ENCODE data around the gene ANKFY1.
"Not testable (repeated sequence)": the region's sequence is repeated elsewhere in the genome, so short reads cannot be mapped to it uniquely, and the experiment has no call there.

The ANKFY1 gene

DNA sequence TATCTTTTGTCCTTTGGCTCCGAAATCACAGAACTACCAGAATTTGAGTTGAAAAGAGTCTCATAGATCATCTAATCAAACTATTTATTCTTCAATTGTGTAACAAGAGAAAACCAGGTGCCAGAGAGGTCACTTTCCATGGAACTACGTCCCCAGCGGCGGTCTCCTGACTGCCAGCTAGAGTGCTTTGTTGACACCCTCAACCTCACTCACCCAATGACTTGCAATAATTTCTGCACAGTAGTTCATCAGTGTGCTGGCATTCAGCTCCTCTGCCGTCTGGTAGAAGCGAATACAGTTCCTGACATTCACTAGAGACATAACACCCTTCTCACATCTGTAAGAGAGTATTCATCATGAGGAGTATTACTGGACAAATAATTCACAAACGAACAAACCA, 54.2 kb downstream of the ANKFY1 start:
- DNase-seq = no peak

DNA sequence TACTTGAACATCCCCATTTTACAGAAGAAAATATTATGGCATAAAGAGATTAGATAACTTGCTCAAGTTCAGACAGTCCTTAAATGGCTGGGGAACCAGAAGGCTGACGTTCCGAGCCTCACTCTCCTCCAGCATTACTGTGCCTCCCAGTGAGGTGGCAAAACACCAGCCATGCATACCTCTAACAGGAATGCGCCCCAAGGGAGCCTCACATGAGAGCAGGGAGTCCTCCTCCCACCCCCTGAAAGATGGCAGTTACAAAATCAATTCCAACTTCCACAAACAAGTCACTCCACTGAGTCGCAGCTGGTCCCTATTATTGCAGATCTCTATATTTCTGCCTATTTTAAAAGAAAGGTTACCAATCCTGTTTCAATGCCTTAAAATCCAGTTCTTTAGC, 55.5 kb downstream of the ANKFY1 start:
- DNase-seq = no peak

DNA sequence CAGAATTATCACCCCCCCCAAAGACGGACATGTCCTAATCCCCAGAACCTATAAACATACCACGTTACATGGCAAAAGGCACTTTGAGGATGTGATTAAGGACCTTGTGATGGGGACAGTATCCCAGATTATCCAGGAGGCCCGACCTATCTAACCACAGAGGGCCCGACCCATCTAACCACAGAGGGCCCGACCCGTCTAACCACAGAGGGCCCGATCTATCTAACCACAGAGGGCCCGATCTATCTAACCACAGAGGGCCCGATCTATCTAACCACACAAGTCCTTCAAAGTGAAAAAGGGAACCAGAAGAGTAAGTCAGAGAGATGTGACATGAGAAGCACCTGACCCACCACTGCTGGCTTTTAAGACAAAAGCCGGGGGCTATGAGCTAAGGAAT, 56.8 kb downstream of the ANKFY1 start:
- DNase-seq = no peak

DNA sequence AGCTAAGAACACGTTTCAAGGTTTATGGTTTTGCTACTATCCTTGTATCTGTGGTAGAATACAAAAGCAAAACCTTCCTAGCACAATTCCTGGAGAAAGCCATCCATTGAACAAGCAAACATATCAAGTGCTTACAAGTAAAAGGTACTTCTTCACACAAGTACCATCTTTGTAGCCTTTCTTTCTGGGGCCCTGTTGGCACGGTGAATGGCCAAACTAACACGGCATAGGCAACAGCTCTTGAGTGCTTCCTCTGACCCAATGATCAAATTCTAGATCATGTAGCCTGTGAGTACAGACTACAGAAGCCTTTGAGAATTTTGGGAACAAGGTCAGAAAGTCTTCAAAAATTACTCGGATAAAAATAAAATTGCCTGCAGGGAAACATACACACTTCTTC, 57.9 kb downstream of the ANKFY1 start:
- no peak for DNase-seq

DNA sequence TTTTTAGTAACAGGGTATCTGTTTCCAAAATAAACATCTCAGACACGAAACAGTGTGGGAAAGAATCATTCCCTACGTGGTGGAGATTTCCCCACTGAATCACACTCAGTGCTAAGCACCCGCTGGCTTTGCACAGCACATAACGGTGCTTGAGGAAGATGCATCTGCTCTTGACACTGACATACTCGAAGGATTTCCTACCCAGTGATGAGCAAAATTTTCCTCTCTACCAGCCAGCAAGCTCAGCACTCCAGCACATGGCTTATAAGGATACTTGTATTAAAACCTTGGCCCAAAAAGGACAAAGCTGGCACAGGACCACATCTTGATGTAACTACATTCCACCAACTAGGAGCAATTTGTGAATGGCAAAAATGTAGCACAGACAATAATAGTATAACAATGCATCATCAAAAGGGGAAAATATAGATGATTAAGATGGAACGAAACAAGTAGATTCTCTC, 59.0 kb downstream of the ANKFY1 start:
- no peak for DNase-seq

DNA sequence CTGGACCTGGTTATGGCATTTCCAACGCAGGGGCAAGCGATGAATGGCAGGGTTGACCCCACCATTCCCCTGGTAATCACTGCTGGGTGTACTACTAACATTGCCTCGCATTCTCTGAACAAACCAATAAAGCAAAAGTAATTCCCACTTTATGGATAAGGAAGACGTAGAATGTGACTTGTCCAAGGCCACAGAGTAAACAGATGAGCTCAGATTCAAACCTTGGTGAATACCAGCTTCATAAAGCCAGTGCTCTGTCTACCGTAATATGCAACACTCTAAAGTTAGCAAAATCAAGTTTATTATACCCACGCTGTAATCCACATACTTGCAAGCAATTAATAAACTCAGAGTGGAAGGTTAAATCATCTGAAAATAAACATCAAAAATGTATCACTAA, 59.6 kb downstream of the ANKFY1 start:
- DNase-seq = no peak

DNA sequence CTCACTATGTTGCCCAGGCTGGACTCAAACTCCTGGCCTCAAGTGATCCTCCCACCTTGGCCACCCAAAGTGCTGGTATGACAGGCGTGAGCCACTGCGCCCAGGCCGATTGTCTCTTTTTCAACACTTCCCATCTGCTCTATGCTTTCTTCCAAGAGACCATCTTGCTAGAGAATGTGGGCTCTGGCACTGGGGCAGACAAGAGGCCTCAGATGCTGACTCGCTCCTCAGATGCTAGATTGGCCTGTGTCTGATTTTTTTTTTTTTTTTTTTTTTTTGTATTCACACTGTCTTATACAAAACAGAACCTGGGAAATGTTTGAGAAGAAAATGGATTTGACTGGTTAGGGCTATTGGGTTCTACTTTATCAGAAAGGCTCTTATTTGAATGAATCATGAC, 62.6 kb downstream of the ANKFY1 start:
- no peak for DNase-seq

DNA sequence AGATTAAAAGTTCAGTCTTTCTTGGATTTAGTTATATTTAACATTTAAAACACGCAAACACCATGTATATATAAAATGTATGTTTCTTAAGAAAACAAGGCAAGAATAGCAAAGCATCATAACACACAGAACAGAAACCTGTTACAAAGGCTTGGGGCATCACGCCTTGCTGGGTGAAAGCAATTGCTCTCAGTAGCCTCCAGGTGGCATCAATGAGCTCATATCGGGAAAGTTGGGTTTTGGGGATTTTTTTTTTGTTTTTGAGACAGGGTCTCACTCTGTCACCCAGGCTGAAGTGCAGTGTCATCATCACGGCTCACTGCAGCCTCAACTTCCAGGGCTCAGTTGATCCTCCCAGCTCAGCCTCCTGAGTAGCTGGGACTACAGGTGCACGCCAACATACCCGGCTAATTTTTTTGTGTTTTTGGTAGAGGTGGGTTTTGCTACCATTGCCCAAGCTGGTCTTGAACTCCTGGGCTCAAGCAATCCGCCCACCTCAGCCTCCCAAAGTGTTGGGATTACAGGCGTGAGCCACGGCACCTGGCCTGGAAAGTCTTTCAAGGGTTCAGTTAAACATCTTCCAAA, 63.9 kb downstream of the ANKFY1 start:
- no peak for DNase-seq

DNA sequence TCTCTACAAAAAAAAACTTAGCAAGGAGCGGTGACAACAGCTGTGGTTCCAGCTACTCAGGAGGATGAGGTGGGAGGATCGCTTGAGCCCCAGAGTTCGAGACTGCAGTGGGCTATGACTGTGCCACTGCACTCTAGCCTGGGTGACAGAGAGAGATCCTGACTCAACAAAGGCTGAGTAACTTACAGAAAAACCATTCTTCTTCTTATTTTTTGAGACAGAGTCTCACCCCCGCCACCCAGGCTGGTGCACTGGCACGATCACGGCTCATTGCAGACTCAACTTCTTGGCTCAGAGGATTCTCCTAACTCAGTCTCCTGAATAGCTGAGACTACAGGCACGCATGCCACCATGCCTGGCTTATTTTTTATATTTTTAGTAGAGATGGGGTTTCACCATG, 64.8 kb downstream of the ANKFY1 start:
- DNase-seq = no peak

DNA sequence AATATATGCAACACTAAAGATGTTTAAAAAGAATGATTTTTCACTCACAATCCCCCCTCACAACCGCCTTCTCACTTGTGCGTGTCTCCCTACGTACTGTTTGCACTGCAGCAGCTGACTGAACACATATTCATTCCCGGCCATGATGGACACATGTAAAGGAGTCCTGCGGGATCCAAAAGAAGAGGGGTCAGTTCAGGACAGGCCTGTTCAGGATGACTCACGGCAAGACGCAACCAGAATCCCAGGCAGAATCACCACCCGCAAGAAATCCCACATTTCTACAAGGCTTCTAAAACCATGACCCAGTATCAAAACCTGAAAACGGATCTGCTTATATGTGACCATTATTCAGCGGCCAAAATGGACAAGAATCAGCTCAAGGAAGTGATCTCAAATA, 68.5 kb downstream of the ANKFY1 start:
- DNase-seq = no peak

DNA sequence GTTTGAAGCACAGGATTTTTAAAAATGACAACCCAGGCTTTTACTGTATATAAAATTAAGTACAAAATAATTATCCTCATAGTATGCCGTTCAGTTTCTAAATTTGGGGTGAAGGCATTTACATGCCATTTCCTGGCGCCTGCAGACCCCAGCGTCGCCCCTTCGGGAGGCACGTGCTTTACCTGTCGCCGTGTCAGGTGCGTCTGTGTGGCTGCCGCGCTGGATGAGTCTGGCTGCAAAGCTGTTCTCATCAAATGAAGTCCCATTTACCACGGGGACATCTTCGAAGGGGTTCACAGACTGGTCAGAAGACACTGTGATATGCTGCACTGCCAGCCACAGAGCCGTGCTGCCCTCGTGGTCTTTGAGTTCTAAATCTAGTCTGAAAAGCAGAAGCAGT, 69.0 kb downstream of the ANKFY1 start:
- no peak for DNase-seq

DNA sequence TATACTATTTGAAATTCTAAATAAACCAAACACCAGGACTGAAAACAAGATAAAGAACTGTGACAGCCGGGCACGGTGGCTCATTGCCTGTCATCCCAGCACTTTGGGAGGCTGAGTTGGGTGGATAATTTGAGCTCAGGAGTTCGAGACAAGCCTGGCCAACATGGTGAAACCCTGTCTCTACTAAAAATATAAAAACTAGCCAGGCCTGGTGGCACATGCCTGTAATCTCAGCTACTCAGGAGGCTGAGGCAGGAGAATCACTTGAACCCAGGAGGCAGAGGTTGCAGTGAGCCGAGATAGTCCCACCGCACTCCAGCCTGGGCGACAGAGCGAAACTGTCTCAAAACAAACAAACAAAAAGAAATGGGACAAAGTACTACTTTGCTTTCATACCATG, 73.0 kb downstream of the ANKFY1 start:
- DNase-seq = not testable (repeated sequence)

DNA sequence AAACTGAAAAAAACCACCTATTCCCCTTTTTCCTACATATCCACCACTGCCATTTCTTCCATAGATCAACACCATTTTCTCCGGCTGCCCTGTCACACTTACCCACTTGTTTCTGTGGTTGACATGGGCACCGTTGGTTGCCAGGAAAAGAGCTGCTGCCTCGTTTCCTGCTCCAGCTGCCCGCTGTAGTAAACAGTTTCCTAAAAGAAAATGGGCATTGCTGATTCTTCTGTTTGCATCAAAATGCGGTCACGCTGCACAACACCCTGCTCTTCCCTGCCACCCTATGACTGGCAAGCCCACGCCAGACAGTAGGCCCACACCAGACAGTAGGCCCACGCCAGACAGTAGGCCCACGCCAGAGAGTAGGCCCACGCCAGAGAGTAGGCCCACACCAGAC, 74.5 kb downstream of the ANKFY1 start:
- no peak for DNase-seq

DNA sequence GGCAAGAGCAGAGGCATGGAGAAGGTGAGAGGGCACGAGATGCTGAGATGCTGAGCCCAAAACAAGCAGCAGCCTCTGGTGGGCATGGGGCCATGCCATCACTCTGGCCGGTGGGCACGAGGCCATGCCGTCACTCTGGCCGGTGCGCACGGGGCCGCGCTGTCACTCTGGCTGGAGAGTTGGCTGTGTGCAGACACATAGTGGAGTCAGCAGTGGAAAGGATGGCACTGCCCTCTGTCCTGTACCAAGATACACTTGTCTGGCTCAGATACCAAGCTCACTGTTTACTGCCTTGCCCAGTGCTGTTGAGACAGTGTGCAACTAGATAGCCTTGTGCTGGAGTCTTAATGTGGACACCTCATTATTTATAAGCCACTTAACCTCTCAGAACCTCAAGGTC, 75.7 kb downstream of the ANKFY1 start:
- no peak for DNase-seq

DNA sequence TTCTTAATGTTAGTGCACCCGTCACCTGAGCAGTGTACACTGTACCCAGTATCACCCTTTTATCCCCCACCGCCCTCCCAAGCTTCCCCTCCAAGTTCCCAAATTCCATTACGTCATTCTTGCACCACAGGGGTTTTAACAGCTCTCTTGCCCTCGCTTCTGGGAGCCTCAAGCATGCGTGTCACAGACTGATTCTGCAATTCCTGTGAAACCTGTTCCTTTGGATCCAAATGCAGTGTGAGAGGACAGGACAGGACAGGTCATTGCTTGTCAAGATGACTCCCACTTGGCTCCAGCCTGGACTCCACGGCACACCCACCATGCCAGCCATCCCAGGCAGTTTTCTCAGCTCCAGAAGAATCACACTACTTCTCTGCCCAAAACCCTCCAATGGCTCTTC, 76.7 kb downstream of the ANKFY1 start:
- no peak for DNase-seq

DNA sequence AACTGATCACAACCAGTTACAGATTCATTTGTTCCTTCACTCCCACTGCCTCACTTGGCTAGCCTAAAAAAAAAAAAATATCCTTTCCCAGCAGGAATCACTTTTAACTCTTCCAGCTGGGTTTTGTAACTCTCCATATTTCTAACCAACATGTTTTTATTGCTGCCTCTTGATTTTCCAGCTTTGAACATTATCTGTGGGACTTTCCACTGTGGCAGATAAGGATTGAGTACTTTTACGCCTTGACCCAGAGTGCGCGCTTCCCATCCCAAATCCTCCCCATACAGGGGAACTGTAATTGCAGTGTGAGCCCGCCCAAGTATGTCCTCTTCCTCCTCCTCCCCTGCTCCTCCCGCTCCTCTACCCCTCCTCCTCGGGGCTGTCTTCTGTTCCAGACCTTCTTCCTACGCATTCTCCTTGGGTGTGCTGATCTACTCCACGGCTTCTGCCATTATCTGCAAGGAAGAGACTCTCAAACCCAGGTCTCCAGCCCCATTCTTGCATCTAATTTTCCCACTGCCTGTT, 77.4 kb downstream of the ANKFY1 start:
- DNase-seq = no peak

DNA sequence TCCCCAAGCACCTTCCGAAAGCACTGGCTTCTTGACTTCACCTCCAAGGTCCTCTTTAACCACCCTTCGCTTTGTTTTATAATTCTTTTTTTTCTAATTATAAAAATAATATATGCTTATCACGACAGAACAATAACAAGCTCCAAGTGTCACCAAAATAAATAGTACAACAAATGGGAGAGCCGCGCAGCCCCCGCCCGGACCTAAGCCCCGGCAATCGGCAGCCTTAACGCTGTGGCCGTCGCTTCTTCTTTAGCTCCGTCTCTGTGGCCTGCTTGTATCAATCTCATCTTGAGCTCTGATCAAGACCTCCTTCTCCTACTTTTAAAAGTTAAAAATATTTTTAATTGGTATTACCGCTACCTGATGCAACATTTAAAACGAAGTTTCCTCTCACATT, 78.1 kb downstream of the ANKFY1 start:
- DNase-seq = no peak

DNA sequence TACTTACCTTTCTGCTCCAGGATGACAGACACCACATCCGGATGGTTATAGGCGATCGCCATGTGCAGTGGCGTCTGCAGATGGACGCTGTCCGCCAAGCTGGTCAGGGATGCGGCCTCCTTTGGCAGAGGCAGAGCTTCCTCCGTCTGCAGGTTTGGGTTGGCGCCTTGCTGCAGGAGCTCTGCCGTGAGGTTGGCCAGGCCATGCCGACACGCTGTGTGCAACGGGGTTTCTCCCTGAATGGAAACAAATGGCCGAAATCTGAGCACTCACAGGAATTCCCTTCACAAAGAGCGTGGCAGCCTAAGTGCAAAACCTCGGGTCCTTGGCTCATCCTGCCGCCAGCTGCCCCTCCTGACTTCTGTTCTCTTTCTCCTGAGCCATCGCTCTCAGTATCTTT, 79.0 kb downstream of the ANKFY1 start:
- no peak for DNase-seq

DNA sequence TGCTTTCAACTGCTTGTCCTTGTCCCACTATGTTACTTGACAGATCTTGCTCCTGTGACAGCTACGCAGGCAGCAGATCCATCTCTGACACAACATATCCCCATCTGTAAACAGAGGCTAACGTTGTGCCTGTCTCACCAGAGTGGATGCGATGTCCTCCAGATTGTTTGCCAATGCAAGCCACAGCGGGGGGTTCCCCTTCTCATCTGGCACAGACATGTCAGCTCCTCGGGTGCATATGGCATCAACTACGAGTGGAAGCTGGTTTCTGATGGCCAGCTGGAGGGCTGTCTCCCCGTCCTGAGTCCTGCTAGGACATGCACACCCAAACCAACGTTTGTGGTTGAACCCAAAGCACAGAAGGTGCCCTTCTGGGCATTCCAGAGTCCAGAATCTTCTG, 81.7 kb downstream of the ANKFY1 start:
- DNase-seq = no peak

DNA sequence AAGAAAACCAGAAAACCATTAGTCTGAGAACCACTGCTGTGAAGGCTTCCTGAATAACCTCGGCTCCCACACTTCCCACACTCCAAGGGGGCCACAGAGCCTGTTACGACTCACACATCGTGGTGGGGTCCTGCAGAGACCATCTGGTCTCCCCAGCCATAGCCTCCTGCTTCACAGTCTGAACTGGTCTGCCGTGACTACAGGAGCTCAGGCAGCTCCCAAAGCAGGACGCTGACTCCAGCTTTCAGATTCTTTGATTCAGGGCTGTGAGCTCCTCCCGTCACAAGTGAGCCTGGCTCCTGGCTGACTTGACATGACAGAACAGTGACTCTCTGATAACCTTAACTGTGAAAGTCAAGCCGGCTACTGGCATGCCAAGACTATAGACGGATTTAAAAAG, 83.0 kb downstream of the ANKFY1 start:
- DNase-seq = no peak

DNA sequence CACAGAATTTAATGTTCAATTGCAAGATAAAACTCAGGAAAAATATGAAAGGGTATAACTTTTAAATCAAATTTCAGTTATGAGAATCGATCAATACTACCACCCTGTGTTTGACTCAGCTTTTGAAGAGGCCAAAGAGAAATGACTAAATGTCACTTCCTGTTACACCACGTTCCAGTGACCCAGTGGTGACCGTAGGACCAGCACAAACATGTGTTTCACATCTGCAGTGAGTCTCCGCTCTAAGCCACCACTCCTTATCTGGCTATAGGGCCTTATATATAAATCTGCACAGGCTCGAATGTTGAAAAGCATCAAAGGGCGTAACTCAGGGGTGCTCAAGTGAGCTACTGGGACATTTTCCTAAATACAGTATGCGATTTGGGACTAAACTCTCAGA, 84.7 kb downstream of the ANKFY1 start:
- DNase-seq = no peak

DNA sequence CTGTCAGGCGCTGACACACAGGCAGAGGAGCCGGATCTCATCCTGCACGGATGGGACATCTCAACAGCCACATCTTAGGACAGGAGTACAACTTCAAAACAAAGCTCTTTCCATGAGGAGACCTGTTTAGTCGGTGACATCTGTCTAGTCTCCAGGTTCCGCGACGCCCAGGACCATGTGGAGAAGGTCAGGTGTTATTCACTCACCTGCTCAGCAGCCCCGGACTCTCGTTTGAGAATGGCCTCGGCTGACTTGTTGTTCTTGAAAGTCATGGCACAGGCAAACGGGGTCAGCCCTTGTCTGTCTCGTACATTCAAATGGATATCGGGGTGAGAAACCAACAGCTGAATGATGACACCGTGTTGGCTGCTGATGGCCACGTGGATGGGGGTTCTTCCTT, 85.1 kb downstream of the ANKFY1 start:
- no peak for DNase-seq

DNA sequence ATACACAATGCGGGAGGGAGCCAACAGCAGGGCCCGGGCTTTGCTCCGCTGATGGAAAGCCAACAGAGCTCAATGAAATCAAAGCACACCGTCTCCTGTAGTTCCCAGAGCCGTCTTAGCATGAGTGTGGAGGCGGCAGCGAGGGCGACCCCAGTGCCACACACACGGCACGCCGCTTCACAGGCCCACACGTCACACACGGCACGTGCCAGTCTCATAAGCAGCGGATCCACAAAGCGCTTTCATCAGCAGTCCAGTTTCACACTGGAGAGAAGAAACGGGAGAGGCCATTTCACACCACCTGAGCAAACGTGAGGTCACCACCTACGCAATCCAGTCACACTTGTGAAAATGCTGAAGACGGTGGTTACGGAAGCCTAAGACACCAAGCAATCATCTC, 86.0 kb downstream of the ANKFY1 start:
- DNase-seq = no peak

DNA sequence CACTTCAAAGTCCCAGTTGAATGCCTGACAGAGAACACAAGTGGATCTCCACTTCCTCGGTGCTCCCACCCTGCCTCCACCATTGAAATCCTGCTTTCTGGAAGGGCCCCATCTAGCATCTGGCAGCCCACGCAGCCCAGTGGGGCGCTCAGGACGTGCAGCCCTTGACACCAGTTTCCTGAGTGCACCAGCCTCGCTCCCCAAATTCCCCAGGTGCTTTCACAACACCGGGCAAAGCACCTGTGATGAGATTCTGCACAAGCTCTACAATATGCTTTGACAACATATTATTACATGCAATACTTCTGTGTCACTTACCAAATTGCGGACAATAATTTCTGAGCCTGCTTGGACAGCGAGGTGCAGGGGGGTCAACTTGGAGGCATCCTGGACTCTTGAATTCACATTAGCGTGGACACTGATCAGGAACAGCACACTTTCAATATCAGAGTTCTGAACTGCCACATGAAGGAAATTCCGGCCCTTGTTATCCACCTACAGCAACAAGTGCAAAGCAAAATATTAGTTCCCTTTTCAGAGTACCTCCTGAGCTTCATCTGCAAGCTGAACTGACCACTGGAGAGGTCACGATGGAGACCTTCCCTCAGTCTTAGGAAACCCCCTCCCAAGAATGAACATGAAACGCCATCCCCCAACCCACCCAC, 86.8 kb downstream of the ANKFY1 start:
- no peak for DNase-seq

All from SIG-M5 (cell line).